Psoas muscle (tissue), 8 donors: ENCODE data around the gene IWS1. TPM values are rescaled to one million over a fixed set of nuclear protein-coding genes. Genes with fewer than 3 reads are reported as not detected.

Source experiments
- ATAC-seq, 4 donors: fragments of 200-7000 bp; cut with Tn5 transposase; one replicate each; pipeline ENCODE4 v1.9.1; 2020; ENCODE audit warnings: moderate library complexity in 3 of 4, mild to moderate bottlenecking in 2 of 4
- DNase-seq, 2 donors: peaks; one replicate each; pipeline ENCODE4 v3.0.0-alpha.2; 2020
- H3K27ac ChIP-seq: fragments of 200-600 bp; one replicate; pipeline ENCODE4 v1.8.0; 2022
- H3K27me3 ChIP-seq, 3 donors: fragments of 200-600 bp in 1 of 3; one replicate each; pipeline versions ENCODE4 v1.6.1 to v1.8.0; 2013 to 2022; ENCODE audit warnings: low read length in 2 of 3, mild to moderate bottlenecking in 2 of 3, moderate library complexity in 1 of 3; ENCODE audit not compliant: insufficient read depth in 3 of 3
- H3K36me3 ChIP-seq, 2 donors: fragments of 200-600 bp in 1 of 2; one replicate each; pipeline versions ENCODE4 v1.6.1 to v1.8.0; 2013 to 2022; ENCODE audit warnings: low read depth in 1 of 2, mild to moderate bottlenecking in 1 of 2, moderate library complexity in 1 of 2; ENCODE audit not compliant: insufficient read depth in 1 of 2
- H3K4me1 ChIP-seq: fragments of 200-600 bp; one replicate; pipeline ENCODE4 v1.8.0; 2022
- H3K4me3 ChIP-seq: fragments of 200-600 bp; one replicate; pipeline ENCODE4 v1.8.0; 2022; ENCODE audit warnings: mild to moderate bottlenecking
- H3K9me3 ChIP-seq: fragments of 200-600 bp; one replicate; pipeline ENCODE4 v1.8.0; 2022
- WGBS, 3 donors: extraction: QIAGEN DNeasy Blood & Tissue Kit; methylation state at CpG; one replicate each; pipeline versions ENCODE4 v1.1.6 to v1.1.7; 2013; 5-methylcytosine and 5-hydroxymethylcytosine counted together
- intact Hi-C, 2 donors: fragments of 100-400 bp; cut with DNase I; formaldehyde crosslinking; loops; one replicate each; pipeline versions ENCODE4 v1.11.0 to v1.14.2; 2022
- polyA plus RNA-seq, 3 donors: library from polyadenylated mRNA; stranded (reverse); fragments of 200-250 nt; gene quantifications; one replicate each; pipeline ENCODE4 v1.2.3, GENCODE V29; 2013
- total RNA-seq, 4 donors: library from RNA; stranded (reverse); fragmentation: NEBNext Ultra II Directional in 2 of 4; extraction: Animal tissue kit (Norgen Biotek cat#: 25700) in 2 of 4; gene quantifications; one replicate each; pipeline versions ENCODE4 v1.2.1 to v1.2.4, GENCODE V29; 2021 to 2023
- TF ChIP-seq, protein P1 (sequence below): fragments of 200-600 bp; IDR thresholded peaks from one replicate; pipeline ENCODE4 v1.8.0; 2022; ENCODE audit warnings: antibody characterized with exemption
- donor health status: healthy with polysubstance abuse.
- donor health status: DM: no; HTN: no; CAD: no; lungs with moderate emphysema.
- donor health status: Bipolar disorder and iron deficiency.
- donor health status: healthy.
- donor health status: DM: yes; HTN: yes; CAD: no.
- donor health status: DM: no; HTN: no; CAD: no.
- donor health status: DM: no; HTN: no; CAD: no.
- donor health status: DM: yes; HTN: yes; CAD: no.

The IWS1 gene
- total and polyA plus RNA-seq, 7 donors = 47.6 to 77.2 (median 62.5) TPM

DNA sequence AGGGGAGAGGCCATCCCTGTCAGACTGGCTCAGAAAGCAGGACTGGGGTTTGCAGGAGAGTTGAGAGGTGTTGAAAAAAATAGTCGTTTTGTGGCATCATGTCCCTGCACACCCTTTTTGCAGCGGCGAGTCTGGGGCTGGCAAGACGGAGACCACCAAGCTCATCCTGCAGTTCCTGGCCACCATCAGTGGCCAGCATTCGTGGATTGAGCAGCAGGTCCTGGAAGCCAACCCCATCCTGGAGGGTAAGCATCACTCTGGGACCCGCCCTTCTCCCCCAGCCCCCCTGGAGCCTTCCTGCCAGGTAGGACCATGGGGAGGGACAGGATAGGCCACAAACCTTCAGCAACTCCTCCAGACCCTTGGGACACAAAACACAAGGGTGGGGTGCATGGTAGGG lies 43.4 kb upstream of the IWS1 start:
- Histone ChIP-seq H3K27me3 (no peaks in the 10 kb centered on the region), H3K4me1 (peaks cover 44% of the 10 kb centered on the region), H3K4me3 (no peak overlapping the region), H3K9me3 (no peaks in the 10 kb centered on the region), H3K27ac (peak overlapping the region; percentile 70), H3K36me3 (no peaks in the 10 kb centered on the region)
- WGBS, 3 donors = 58 to 71% (median 64%) methylated on average over 6 of the region's 6 CpGs
- TF ChIP-seq, protein P1, sequence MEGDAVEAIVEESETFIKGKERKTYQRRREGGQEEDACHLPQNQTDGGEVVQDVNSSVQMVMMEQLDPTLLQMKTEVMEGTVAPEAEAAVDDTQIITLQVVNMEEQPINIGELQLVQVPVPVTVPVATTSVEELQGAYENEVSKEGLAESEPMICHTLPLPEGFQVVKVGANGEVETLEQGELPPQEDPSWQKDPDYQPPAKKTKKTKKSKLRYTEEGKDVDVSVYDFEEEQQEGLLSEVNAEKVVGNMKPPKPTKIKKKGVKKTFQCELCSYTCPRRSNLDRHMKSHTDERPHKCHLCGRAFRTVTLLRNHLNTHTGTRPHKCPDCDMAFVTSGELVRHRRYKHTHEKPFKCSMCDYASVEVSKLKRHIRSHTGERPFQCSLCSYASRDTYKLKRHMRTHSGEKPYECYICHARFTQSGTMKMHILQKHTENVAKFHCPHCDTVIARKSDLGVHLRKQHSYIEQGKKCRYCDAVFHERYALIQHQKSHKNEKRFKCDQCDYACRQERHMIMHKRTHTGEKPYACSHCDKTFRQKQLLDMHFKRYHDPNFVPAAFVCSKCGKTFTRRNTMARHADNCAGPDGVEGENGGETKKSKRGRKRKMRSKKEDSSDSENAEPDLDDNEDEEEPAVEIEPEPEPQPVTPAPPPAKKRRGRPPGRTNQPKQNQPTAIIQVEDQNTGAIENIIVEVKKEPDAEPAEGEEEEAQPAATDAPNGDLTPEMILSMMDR = no peak
- no peak for DNase-seq
- ATAC-seq = no peak
- intact Hi-C loops = loop anchor here (5.0 kb wide), 1 partner anchor 37 kb away; no protein-coding TSS in a partner anchor

DNA sequence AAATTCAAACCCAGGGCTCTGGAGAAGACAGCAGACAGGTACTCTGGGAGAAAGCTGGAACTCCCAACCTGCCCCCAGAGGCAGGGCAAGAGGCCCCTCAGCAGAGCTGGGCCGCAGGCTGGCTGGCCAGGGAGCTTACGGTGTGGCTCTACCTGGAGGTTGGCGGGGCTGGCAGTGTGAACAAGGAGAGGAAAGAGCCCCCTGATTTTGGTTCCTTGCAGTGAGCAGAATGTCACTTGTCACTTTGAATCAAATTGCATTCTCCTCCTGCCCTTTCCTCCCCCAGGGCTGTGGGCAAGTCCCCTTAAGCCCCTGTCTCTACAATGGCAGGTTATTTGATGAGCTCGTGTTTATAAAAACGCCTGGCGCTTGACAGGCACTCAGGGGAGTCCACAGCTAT lies 41.8 kb upstream of the IWS1 start:
- H3K27ac ChIP-seq = peak overlapping the region; percentile 70
- TF ChIP-seq, protein P1 = no peak
- ATAC-seq (no peak), DNase-seq (no peak)
- peaks cover 34% of the 10 kb centered on the region for H3K4me1 ChIP-seq
- no peaks in the 10 kb centered on the region for H3K36me3 ChIP-seq
- H3K4me3 ChIP-seq = no peak overlapping the region
- 72 to 88% (median 72%) methylated on average over 6 of the region's 6 CpGs for WGBS, 3 donors
- no peaks in the 10 kb centered on the region for H3K9me3 ChIP-seq
- H3K27me3 ChIP-seq = no peaks in the 10 kb centered on the region
- intact Hi-C loops = loop anchor here (5.0 kb wide), 1 partner anchor 36 kb away; no protein-coding TSS in a partner anchor

DNA sequence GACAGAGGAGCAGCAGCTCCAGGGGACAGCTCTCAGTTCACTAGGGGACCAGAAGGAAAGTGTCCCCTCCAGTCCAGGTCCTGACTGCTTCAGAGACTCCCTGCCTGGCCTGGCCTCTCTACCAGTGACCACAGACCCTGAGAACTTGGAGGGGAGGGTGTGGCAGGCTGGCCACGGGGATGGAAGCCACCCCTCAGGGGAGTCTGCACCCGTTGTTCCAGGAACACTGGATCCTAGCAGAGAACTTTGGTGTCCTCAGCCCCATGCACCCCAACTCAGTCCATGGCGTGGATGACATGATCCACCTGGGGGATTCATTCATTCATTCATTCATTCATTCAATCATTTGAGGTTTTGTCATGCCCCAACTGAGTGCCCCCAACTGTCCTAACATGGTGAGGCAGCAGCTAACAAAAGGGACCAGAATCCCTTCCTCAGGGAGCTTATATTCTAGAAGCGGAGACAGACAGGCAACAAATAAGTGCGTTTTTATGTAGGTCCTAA lies 41.1 kb upstream of the IWS1 start:
- ATAC-seq (no peak), DNase-seq (no peak)
- no peaks in the 10 kb centered on the region for H3K36me3 ChIP-seq
- intact Hi-C loops = loop anchor here (5.0 kb wide), 1 partner anchor 35 kb away; no protein-coding TSS in a partner anchor
- 88 to 93% (median 90%) methylated on average over 5 of the region's 5 CpGs for WGBS, 3 donors
- no peak overlapping the region for H3K27ac ChIP-seq
- TF ChIP-seq, protein P1 = no peak
- H3K4me3 ChIP-seq = no peak overlapping the region
- peaks cover 34% of the 10 kb centered on the region for H3K4me1 ChIP-seq
- H3K9me3 ChIP-seq = no peaks in the 10 kb centered on the region
- H3K27me3 ChIP-seq = no peaks in the 10 kb centered on the region

DNA sequence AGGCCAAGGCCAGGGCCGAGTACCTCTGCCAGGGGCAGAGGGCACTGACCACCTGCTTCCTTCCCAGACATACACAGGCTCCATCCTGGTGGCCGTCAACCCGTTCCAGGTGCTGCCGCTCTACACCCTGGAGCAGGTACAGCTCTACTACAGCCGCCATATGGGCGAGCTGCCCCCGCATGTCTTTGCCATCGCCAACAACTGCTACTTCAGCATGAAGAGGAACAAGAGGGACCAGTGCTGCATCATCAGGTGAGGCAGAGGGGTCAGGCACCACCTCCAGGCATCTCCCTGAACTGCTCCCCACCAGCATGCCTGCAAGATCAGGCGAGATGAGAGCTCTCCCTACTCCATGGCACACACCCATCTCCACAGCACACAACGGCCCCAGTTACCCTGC lies 40.3 kb upstream of the IWS1 start:
- no peak overlapping the region for H3K27ac ChIP-seq
- DNase-seq (no peak), ATAC-seq (no peak)
- intact Hi-C loops = loop anchor here (5.0 kb wide), 1 partner anchor 34 kb away; no protein-coding TSS in a partner anchor
- 85 to 92% (median 89%) methylated on average over 10 of the region's 10 CpGs for WGBS, 3 donors
- TF ChIP-seq, protein P1 = no peak
- H3K9me3 ChIP-seq = no peaks in the 10 kb centered on the region
- no peak overlapping the region for H3K4me3 ChIP-seq
- no peaks in the 10 kb centered on the region for H3K36me3 ChIP-seq
- H3K4me1 ChIP-seq = peaks cover 34% of the 10 kb centered on the region
- no peaks in the 10 kb centered on the region for H3K27me3 ChIP-seq

DNA sequence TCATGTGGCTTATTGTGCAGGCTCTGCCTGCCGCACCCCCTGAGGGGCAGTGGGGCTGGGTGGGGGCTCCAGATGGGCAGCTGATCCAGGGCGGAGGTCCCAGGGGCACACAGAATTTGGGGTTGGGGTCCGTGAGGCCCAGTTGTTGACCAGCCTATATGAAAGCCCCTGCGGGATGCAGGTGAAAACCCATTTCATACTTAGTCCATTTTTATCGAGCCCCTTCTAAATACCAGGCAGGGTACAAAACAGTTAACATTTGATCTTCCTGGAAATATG lies 39.8 kb upstream of the IWS1 start:
- WGBS, 3 donors = 94 to 96% (median 95%) methylated on average over 5 of the region's 5 CpGs
- no peaks in the 10 kb centered on the region for H3K9me3 ChIP-seq
- peaks cover 34% of the 10 kb centered on the region for H3K4me1 ChIP-seq
- H3K27ac ChIP-seq = no peak overlapping the region
- ATAC-seq = no peak
- no peak for DNase-seq
- no peaks in the 10 kb centered on the region for H3K27me3 ChIP-seq
- TF ChIP-seq, protein P1 = no peak
- H3K36me3 ChIP-seq = no peaks in the 10 kb centered on the region
- intact Hi-C loops = loop anchor here (5.0 kb wide), 1 partner anchor 34 kb away; no protein-coding TSS in a partner anchor
- H3K4me3 ChIP-seq = no peak overlapping the region
